Ovary (tissue), 9 donors: Measurements from ENCODE around the gene GALE. TPM values are rescaled to one million over a fixed set of nuclear protein-coding genes. Genes with fewer than 3 reads are reported as not detected.
A peak's percentile ranks its signal among the peaks of the same experiment; 100 is the strongest.
"Not testable (repeated sequence)": the region's sequence is repeated elsewhere in the genome, so short reads cannot be mapped to it uniquely, and the experiment has no call there.

Experiments
- DNase-seq, 5 donors: peaks; one replicate each; pipeline ENCODE4 v3.0.0-alpha.2; 2019 to 2020
- H3K27ac ChIP-seq, 2 donors: fragments of 200-600 bp; one replicate each; pipeline versions ENCODE4 v1.5.1 to v1.8.0; 2019 to 2022
- H3K27me3 ChIP-seq: fragments of 200-600 bp; one replicate; pipeline ENCODE4 v1.8.0; 2022
- H3K36me3 ChIP-seq: fragments of 200-600 bp; sonication (generic); one replicate; pipeline ENCODE4 v1.5.1; 2019
- H3K4me1 ChIP-seq: one replicate; pipeline ENCODE4 v1.8.1; 2013; ENCODE audit warnings: mild to moderate bottlenecking, moderate library complexity; ENCODE audit not compliant: insufficient read depth
- H3K4me3 ChIP-seq: fragments of 200-600 bp; sonication (generic); one replicate; pipeline ENCODE4 v1.5.1; 2017
- H3K9me3 ChIP-seq, 2 donors: fragments of 200-600 bp in 1 of 2; sonication (generic) in 1 of 2; one replicate each; pipeline versions ENCODE4 v1.5.1 to v1.8.1; 2013 to 2019; ENCODE audit warnings: mild to moderate bottlenecking in 1 of 2, moderate library complexity in 1 of 2
- CTCF ChIP-seq, 3 donors: fragments of 450-650 bp in 2 of 3; fragments of 200-600 bp in 1 of 3; IDR thresholded peaks; one replicate each; pipeline versions ENCODE4 v1.5.1 to v1.8.0; 2016 to 2022; ENCODE audit warnings: antibody characterized with exemption in 3 of 3, mild to moderate bottlenecking in 1 of 3
- EP300 ChIP-seq: sonication (generic); formaldehyde crosslinking; IDR thresholded peaks from one replicate; pipeline ENCODE4 v1.6.1; 2017; ENCODE audit warnings: antibody characterized with exemption
- POLR2A ChIP-seq: fragments of 450-650 bp; IDR thresholded peaks from one replicate; pipeline ENCODE4 v1.6.1; 2017; ENCODE audit warnings: antibody characterized with exemption, mild to moderate bottlenecking, moderate library complexity
- WGBS, 3 donors: extraction: QIAGEN DNeasy Blood & Tissue Kit in 1 of 3; methylation state at CpG; one replicate each; pipeline versions ENCODE4 v1.1.5 to v1.1.7; 2013 to 2017; 5-methylcytosine and 5-hydroxymethylcytosine counted together
- intact Hi-C, 4 donors: fragments of 100-400 bp; cut with DNase I; formaldehyde crosslinking; loops; one replicate each; pipeline versions ENCODE4 v1.11.0 to v1.15.1; 2022 to 2023
- polyA plus RNA-seq, 2 donors: library from polyadenylated mRNA; stranded (reverse); fragments of 200-250 nt in 1 of 2; fragments of 350-450 nt in 1 of 2; fragmentation: Illumina TruSeq in 1 of 2; extraction: RNeasy Lipid Tissue Mini Kit (QIAGEN cat#74804) in 1 of 2; gene quantifications; one replicate each; pipeline ENCODE4 v1.2.3, GENCODE V29; 2013 to 2014
- total RNA-seq, 7 donors: library from RNA; depleted of rRNA in 2 of 7; stranded (reverse); fragments of >200 nt in 2 of 7; fragmentation: NEBNext Ultra II Directional in 3 of 7; extraction: Animal tissue kit (Norgen Biotek cat#: 25700) in 3 of 7; gene quantifications; one replicate each; pipeline versions ENCODE4 v1.1.0 to v1.2.4, GENCODE V29; 2016 to 2023
- donor health status: DM: no; HTN: no; CAD: no; lungs with moderate emphysema.
- donor health status: DM: no; HTN: no; CAD: no.
- donor health status: Bipolar disorder and iron deficiency.
- donor health status: DM: yes; HTN: yes; CAD: no.
- donor health status: DM: no; HTN: no; CAD: no.
- donor health status: DM: yes; HTN: yes; CAD: no.

GALE gene
- total and polyA plus RNA-seq, 9 donors = 3.2 to 17.7 (median 12.3) TPM

- H3K36me3 ChIP-seq = no peaks in the 10 kb centered on the region
- WGBS, 3 donors = 1 to 2% (median 1%) methylated on average over 46 to 47 of the region's 47 CpGs
- no peak for TF ChIP-seq EP300
- TF ChIP-seq CTCF (IDR thresholded peaks at IDR 0.05) = no peak
- peak; percentile 26 for TF ChIP-seq POLR2A
These were observed 9.6 kb downstream of the GALE start, which contains the start of gene LYPLA2 for GRCh38 chr1:23790696-23791515. Gene LYPLA2 (plus strand): TSS chr1:23791145. CDS start chr1:23792683, 1,538 bp downstream.

GRCh38 chr1:23788695-23789094 is 11.9 kb downstream of the GALE start:
- H3K9me3 ChIP-seq = no peaks in the 10 kb centered on the region
- WGBS, 3 donors = 91 to 96% (median 94%) methylated on average over 3 of the region's 3 CpGs
- intact Hi-C loops = no loop called here
- H3K27me3 ChIP-seq = no peaks in the 10 kb centered on the region
- no peak for TF ChIP-seq EP300
- no peak for TF ChIP-seq POLR2A
- no peak for TF ChIP-seq CTCF (IDR thresholded peaks at IDR 0.05)
- no peak overlapping the region for H3K27ac ChIP-seq
- DNase-seq = no peak
- H3K4me1 ChIP-seq = peaks cover 16% of the 10 kb centered on the region
- H3K4me3 ChIP-seq = no peak overlapping the region
- H3K36me3 ChIP-seq = no peaks in the 10 kb centered on the region

More at GRCh38 chr1:23790696-23791515, 9.6 kb downstream of the GALE start, which contains the start of gene LYPLA2:
- Histone ChIP-seq H3K27me3 (no peaks in the 10 kb centered on the region), H3K4me3 (peak within 1 kb of the TSS; percentile 84), H3K4me1 (peaks cover 19% of the 10 kb centered on the region), H3K27ac (peak within 1 kb of the TSS; percentile 27 to 40), H3K9me3 (no peaks in the 10 kb centered on the region)
- intact Hi-C loops = no loop called here
- DNase-seq = peak; percentile 93 to 96 (median 93)

GRCh38 chr1:23787701-23788100 is 12.9 kb downstream of the GALE start:
- H3K4me1 ChIP-seq = peaks cover 16% of the 10 kb centered on the region
- no peaks in the 10 kb centered on the region for H3K9me3 ChIP-seq
- no peak for TF ChIP-seq CTCF (IDR thresholded peaks at IDR 0.05)
- no peak for TF ChIP-seq POLR2A
- no peak for TF ChIP-seq EP300
- WGBS, 3 donors = 89 to 96% (median 90%) methylated on average over 3 of the region's 3 CpGs
- H3K27me3 ChIP-seq = no peaks in the 10 kb centered on the region
- intact Hi-C loops = no loop called here
- no peak overlapping the region for H3K4me3 ChIP-seq
- no peaks in the 10 kb centered on the region for H3K36me3 ChIP-seq
- no peak for DNase-seq
- no peak overlapping the region for H3K27ac ChIP-seq

GRCh38 chr1:23784846-23785245 is 15.7 kb downstream of the GALE start:
- 59 to 73% (median 66%) methylated on average over 4 of the region's 4 CpGs for WGBS, 3 donors
- H3K4me1 ChIP-seq = no peaks in the 10 kb centered on the region
- TF ChIP-seq POLR2A = no peak
- no peak for TF ChIP-seq CTCF (IDR thresholded peaks at IDR 0.05)
- TF ChIP-seq EP300 = no peak
- H3K27ac ChIP-seq = no peak overlapping the region
- DNase-seq = no peak
- H3K9me3 ChIP-seq = no peaks in the 10 kb centered on the region
- H3K4me3 ChIP-seq = no peak overlapping the region
- intact Hi-C loops = no loop called here
- no peaks in the 10 kb centered on the region for H3K27me3 ChIP-seq
- H3K36me3 ChIP-seq = no peaks in the 10 kb centered on the region

- H3K4me3 ChIP-seq, H3K27me3 ChIP-seq, DNase-seq, intact Hi-C loops, H3K9me3 ChIP-seq, H3K4me1 ChIP-seq, H3K36me3 ChIP-seq, H3K27ac ChIP-seq: not testable (repeated sequence)
- 90 to 92% (median 91%) methylated on average over 11 of the region's 11 CpGs for WGBS, 3 donors
These were observed 17.4 kb downstream of the GALE start for GRCh38 chr1:23783141-23783540.
